ENCODE data around the gene COA8.

- TF ChIP-seq CTCF (IDR thresholded peaks at IDR 0.05) (no peak), POLR2A (IDR thresholded peaks at IDR 0.05) (no peak)
Measured at GRCh38 chr14:103561381-103562178, 1.2 kb upstream of the COA8 start.
